Thoracic aorta (tissue), 2 donors: ENCODE measurements around the gene MON1A. TPM values are rescaled to one million over a fixed set of nuclear protein-coding genes. Genes with fewer than 3 reads are reported as not detected.
"Not testable (repeated sequence)": the region's sequence is repeated elsewhere in the genome, so short reads cannot be mapped to it uniquely, and the experiment has no call there.

ENCODE experiments used
- ATAC-seq: fragments of 150-250 bp; one replicate; pipeline ENCODE4 v1.8.0; 2017; ENCODE audit warnings: low read depth; ENCODE audit not compliant: insufficient number of reproducible peaks, low FRiP score
- DNase-seq: peaks from one replicate; pipeline ENCODE4 v3.0.0-alpha.2; 2020; ENCODE audit warnings: low spot score
- H3K27ac ChIP-seq, 2 donors: fragments of 200-600 bp; sonication (generic); 1 replicate in 1 of 2; 2 replicates in 1 of 2; pipeline ENCODE4 v1.5.1; 2016; ENCODE audit warnings: mild to moderate bottlenecking in 2 of 2, moderate library complexity in 2 of 2
- H3K27me3 ChIP-seq: fragments of 200-600 bp; sonication (generic); replicated peaks from 2 replicates; pipeline ENCODE4 v1.6.0; 2016; ENCODE audit warnings: mild to moderate bottlenecking; ENCODE audit not compliant: insufficient read depth
- H3K36me3 ChIP-seq: fragments of 200-600 bp; sonication (generic); one replicate; pipeline ENCODE4 v1.5.1; 2016
- H3K4me1 ChIP-seq, 2 donors: fragments of 200-600 bp; sonication (generic); 1 replicate in 1 of 2; 2 replicates in 1 of 2; pipeline versions ENCODE4 v1.5.1 to v1.6.0; 2016; ENCODE audit warnings: low read depth in 2 of 2, mild to moderate bottlenecking in 1 of 2; ENCODE audit not compliant: control insufficient read depth in 1 of 2
- H3K4me3 ChIP-seq: fragments of 200-600 bp; sonication (generic); 2 replicates; pipeline ENCODE4 v1.5.1; 2016; ENCODE audit warnings: mild to moderate bottlenecking
- H3K9me3 ChIP-seq: fragments of 200-600 bp; sonication (generic); 2 replicates; pipeline ENCODE4 v1.5.1; 2016
- total RNA-seq, 2 donors: library from RNA; depleted of rRNA; stranded (reverse); fragments of >200 nt; gene quantifications; one replicate each; pipeline versions ENCODE4 v1.1.0 to v1.2.3, GENCODE V29; 2016
- TF ChIP-seq, protein P1 (sequence below): fragments of 200-600 bp; sonication (generic); IDR thresholded peaks from one replicate; pipeline ENCODE4 v1.5.1; 2019; ENCODE audit warnings: antibody characterized with exemption

The MON1A gene
- total RNA-seq, 2 donors from 2014 or later = 17.4 to 23.4 TPM

DNA sequence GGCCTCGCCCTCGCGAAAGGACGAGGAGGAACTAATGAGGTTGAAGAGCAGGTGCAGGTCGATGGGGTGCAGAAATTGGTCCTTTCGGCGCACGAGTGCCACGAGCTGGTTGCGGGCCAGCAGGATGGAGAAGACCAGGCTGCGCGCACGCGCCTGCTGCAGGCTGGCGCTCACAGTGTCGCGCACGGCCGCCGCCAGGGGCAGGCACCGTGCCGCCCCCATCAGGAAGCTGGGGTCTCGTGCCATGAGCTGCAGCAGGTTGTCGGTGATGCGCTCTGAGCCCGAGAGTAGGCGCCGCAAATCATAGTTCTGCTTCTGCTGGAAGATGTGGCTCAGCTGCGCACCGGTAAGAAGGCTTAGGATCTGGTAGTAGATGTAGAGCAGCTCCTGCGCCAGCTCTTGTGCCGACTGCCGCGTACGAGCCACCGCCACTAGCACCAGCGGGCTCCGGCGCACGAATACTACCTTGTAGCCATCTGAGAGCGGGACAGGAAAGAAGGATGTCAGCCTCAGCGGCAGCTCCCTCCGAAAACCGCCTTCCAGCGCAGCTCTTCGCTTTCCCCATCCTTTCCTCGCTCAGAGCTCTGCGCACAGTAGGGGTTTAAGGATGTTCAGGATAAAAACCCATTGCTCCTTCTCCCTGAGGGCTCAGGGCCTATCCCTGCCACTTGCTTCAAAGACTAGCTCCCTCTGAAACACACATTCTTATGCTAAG is 19.0 kb downstream of the MON1A start:
- H3K27me3 ChIP-seq = no peaks in the 10 kb centered on the region
- TF ChIP-seq, protein P1, sequence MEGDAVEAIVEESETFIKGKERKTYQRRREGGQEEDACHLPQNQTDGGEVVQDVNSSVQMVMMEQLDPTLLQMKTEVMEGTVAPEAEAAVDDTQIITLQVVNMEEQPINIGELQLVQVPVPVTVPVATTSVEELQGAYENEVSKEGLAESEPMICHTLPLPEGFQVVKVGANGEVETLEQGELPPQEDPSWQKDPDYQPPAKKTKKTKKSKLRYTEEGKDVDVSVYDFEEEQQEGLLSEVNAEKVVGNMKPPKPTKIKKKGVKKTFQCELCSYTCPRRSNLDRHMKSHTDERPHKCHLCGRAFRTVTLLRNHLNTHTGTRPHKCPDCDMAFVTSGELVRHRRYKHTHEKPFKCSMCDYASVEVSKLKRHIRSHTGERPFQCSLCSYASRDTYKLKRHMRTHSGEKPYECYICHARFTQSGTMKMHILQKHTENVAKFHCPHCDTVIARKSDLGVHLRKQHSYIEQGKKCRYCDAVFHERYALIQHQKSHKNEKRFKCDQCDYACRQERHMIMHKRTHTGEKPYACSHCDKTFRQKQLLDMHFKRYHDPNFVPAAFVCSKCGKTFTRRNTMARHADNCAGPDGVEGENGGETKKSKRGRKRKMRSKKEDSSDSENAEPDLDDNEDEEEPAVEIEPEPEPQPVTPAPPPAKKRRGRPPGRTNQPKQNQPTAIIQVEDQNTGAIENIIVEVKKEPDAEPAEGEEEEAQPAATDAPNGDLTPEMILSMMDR = no peak
- H3K4me3 ChIP-seq = no peak overlapping the region
- no peak for DNase-seq
- H3K36me3 ChIP-seq = peaks cover 11% of the 10 kb centered on the region
- no peaks in the 10 kb centered on the region for H3K9me3 ChIP-seq
- ATAC-seq = no peak
- no peak overlapping the region for H3K27ac ChIP-seq
- H3K4me1 ChIP-seq = peaks cover 8 to 16% of the 10 kb centered on the region in 2 donors

DNA sequence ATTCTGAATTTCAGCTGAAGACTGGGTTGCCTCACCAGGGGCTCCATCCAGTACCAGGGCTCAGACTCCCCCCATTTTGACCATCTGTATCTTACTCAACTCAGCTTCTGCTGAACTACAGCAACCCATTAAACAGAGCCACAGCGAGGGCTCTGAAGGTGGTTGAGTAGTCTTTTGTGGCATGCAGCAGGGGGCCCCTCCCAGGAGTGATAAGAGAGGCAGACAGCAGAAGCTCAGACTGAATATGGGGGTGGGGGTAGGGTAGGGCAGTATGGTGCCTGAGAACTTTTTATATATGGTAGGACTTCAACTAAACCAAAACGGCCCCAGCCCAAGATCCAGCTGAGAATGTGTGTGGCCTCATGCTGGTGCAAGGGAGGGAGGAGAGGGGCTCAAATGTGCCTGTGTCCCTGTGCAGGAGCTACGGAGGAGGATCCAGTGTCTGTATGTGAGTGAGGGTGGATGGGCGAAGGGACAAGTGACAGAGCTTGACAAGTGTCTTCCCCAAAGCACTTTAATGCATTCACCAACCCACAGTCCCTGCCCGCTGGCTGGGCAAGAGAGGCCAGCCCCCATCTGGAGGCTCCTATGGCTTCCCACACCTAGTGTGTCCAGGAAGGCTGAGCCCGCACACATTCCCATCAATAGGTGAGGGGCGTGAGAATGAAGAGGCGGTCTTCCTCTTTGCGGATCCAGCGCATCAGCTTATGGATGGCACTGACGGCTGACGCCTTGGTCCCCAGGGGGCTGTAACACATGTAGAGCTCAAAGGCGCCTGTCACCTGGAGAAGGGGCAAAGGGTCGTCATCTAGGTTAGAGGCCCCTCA is 21.0 kb downstream of the MON1A start:
- ATAC-seq (no peak), DNase-seq (no peak)
- H3K9me3 ChIP-seq = no peaks in the 10 kb centered on the region
- TF ChIP-seq, protein P1 = no peak
- peaks cover 11% of the 10 kb centered on the region for H3K36me3 ChIP-seq
- H3K27me3 ChIP-seq = no peaks in the 10 kb centered on the region
- H3K27ac ChIP-seq = no peak overlapping the region
- H3K4me1 ChIP-seq = peaks cover 11 to 29% of the 10 kb centered on the region in 2 donors
- H3K4me3 ChIP-seq = no peak overlapping the region

DNA sequence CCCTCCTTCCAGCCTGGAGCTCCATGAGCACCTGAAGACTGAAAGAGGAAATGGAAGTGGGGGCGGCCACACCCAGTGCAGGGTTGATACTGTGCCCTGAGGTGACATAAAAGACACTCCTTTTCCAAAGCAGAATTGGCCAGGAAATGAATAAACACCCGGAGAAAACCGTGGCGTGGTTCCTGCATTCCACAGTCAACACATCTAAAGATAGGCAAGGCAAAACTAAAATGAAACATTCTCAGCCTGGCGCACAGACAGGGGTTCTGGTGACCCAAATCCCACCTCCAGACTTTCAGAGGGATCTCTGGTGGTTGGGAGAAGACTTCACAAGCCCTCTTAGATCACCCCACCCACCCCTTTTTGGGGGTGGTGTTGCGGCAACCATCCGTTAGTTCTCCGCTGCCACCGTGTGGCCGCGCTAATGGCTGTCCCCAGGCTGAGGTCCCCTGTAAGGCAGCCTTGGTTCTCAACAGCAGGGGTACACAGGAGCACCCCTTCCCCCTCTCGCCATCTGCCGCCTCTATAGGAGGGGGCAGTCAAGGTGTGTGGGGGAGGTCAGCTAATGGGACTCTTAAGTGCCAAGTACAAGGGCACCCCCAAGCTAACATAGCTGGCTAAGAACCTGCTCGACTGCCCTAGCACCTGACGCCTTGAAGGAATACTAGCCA is 23.4 kb downstream of the MON1A start:
- Histone ChIP-seq H3K4me3 (peak overlapping the region; percentile 66), H3K9me3 (no peaks in the 10 kb centered on the region), H3K27ac (peak overlapping the region in 1 of 2 donors; percentile 59), H3K27me3 (no peaks in the 10 kb centered on the region), H3K4me1 (peaks cover 9 to 25% of the 10 kb centered on the region in 2 donors), H3K36me3 (peaks cover 11% of the 10 kb centered on the region)
- TF ChIP-seq, protein P1 = peak; percentile 72
- no peak for DNase-seq
- ATAC-seq = peak; percentile 50

DNA sequence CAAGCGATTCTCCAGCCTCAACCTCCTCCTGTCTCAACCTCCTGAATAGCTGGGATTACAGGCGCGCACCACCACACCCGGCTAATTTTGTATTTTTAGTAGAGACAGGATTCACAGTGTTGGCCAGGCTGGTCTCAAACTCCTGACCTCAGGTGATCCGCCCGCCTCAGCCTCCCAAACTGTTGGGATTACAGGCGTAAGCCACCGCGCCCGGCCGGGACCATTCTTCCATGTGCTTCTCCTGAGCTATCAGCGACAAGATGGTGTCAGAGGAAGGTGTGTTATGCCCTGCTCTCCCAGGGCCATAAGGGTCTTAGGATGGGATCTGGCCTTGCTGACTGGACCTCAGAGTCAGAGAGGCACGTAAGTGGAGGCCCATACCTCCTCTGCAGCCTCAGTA is 25.2 kb downstream of the MON1A start:
- not testable (repeated sequence) for ATAC-seq, H3K27me3 ChIP-seq, H3K36me3 ChIP-seq, DNase-seq, H3K27ac ChIP-seq, H3K9me3 ChIP-seq, H3K4me3 ChIP-seq
- peaks cover 15 to 39% of the 10 kb centered on the region in 2 donors for H3K4me1 ChIP-seq

DNA sequence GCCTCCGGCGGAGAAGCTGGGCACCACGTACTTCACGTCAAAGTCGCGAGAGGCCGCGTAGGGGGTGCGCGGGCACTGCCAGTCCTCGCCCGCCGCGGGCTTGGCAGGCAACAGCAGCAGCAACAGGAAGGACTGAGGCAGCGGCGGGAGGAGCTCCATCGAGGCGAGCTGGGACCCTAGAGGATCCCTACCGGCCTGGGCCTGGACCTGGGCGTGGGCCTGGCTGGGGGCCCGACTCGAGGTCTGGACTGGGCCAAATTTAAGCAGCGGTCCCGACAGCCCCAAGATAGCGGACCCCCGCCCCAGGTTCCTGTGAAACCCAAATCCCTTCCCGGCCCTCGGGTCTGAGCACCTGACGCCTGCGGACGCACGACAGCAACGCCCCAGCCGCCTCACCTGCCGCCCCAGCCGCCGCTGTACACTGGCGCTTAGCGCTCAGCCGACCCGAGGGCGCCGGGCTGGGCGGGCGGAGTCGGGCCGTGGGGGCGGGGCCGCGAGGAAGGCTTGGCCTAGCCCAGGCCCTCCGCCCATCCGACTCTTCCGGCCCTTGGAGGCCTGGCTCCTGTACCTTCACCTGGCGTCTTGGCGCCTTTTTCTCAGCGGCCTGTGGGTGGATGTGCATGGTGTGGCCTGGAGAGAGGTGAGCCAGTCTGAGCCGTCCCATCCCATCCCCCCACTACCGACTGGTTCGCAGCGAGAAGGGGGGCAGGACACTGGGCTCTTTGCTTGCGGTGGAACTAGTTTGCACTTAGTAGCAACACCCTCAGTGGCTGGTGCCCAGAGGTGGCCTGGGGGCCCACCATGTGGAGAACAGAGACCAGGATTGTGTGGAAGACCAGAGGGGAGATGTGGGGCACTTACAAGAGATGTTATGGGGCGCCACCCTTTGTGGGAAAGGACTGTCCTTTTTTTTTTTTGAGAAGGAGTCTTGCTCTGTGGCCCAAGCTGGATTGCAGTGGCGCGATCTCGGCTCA is 25.9 kb downstream of the MON1A start, which contains the start of gene MST1R:
Gene MST1R, minus strand, starts transcription at position 423 of the 974 bp plus-strand sequence. Its CDS starts 264 bp downstream, at position 159.
- no peaks in the 10 kb centered on the region for H3K27me3 ChIP-seq
- TF ChIP-seq, protein P1 = no peak
- ATAC-seq (no peak), DNase-seq (no peak)
- H3K36me3 ChIP-seq = no peaks in the 10 kb centered on the region
- no peaks in the 10 kb centered on the region for H3K9me3 ChIP-seq
- H3K4me3 ChIP-seq = peak within 1 kb of the TSS; percentile 65
- peaks cover 15 to 39% of the 10 kb centered on the region in 2 donors for H3K4me1 ChIP-seq
- no peak within 1 kb of the TSS for H3K27ac ChIP-seq
